MM.1S (cell line): ENCODE measurements around the gene GTPBP6.

ENCODE experiments used
- DNase-seq: peaks from one replicate; pipeline ENCODE4 v3.0.0-alpha.2; 2015
- H2AFZ ChIP-seq: fragments of 300-600 bp; sonication (generic); 2 replicates; pipeline ENCODE4 v1.6.0; 2016; ENCODE audit warnings: antibody characterized with exemption, low read length
- H3F3A ChIP-seq: fragments of 300-600 bp; sonication (generic); 2 replicates; pipeline ENCODE4 v1.6.1; 2016; ENCODE audit warnings: mild to moderate bottlenecking, antibody characterized with exemption, low read length, moderate library complexity, mixed read lengths; ENCODE audit not compliant: insufficient read depth
- H3K27ac ChIP-seq: fragments of 300-600 bp; sonication (generic); 2 replicates; pipeline ENCODE4 v1.5.1; 2016; ENCODE audit warnings: mild to moderate bottlenecking, low read length
- H3K27me3 ChIP-seq: fragments of 300-600 bp; sonication (generic); replicated peaks from 2 replicates; pipeline ENCODE4 v1.6.0; 2016; ENCODE audit warnings: low read length; ENCODE audit not compliant: insufficient read depth
- H3K36me3 ChIP-seq: fragments of 300-600 bp; sonication (generic); replicated peaks from 2 replicates; pipeline ENCODE4 v1.6.1; 2016; ENCODE audit warnings: mild to moderate bottlenecking, low read length, mixed read lengths; ENCODE audit not compliant: insufficient read depth
- H3K4me1 ChIP-seq: fragments of 300-600 bp; sonication (generic); 2 replicates; pipeline ENCODE4 v1.6.1; 2016; ENCODE audit warnings: low read length, mixed read lengths
- H3K4me2 ChIP-seq: fragments of 300-600 bp; sonication (generic); 2 replicates; pipeline ENCODE4 v1.6.0; 2016; ENCODE audit warnings: low read depth, low read length
- H3K4me3 ChIP-seq: fragments of 300-600 bp; sonication (generic); 2 replicates; pipeline ENCODE4 v1.5.1; 2016; ENCODE audit warnings: low read length, mixed read lengths
- H3K79me2 ChIP-seq: fragments of 300-600 bp; sonication (generic); 2 replicates; pipeline ENCODE4 v1.6.1; 2016; ENCODE audit warnings: mixed run types, low read length, mixed read lengths
- H3K9ac ChIP-seq: fragments of 300-600 bp; sonication (generic); 2 replicates; pipeline ENCODE4 v1.6.1; 2016; ENCODE audit warnings: low read length, mixed read lengths
- H3K9me2 ChIP-seq: fragments of 300-600 bp; sonication (generic); replicated peaks from 2 replicates; pipeline ENCODE4 v1.6.1; 2016; ENCODE audit warnings: mild to moderate bottlenecking, low read length, mixed read lengths; ENCODE audit not compliant: insufficient read depth
- H3K9me3 ChIP-seq: fragments of 300-600 bp; sonication (generic); replicated peaks from 2 replicates; pipeline ENCODE4 v1.6.1; 2016; ENCODE audit warnings: mild to moderate bottlenecking, low read length, mixed read lengths; ENCODE audit not compliant: insufficient read depth
- H4K20me1 ChIP-seq: fragments of 300-600 bp; sonication (generic); 2 replicates; pipeline ENCODE4 v1.6.1; 2016; ENCODE audit warnings: mild to moderate bottlenecking, low read length, moderate library complexity, mixed read lengths; ENCODE audit not compliant: insufficient read depth
- CTCF ChIP-seq: fragments of 300-600 bp; sonication (generic); IDR thresholded peaks from 2 replicates; pipeline ENCODE4 v1.5.1; 2016; ENCODE audit warnings: antibody characterized with exemption, low read length, mixed read lengths
- EZH2 ChIP-seq: fragments of 300-600 bp; sonication (generic); optimal IDR thresholded peaks from 2 replicates; pipeline ENCODE3; 2017; ENCODE audit warnings: low read depth, mild to moderate bottlenecking, antibody characterized with exemption, low read length, mixed read lengths
- EZH2phosphoT487 ChIP-seq: fragments of 300-600 bp; sonication (generic); IDR thresholded peaks from 2 replicates; pipeline ENCODE4 v1.6.1; 2018; ENCODE audit warnings: antibody characterized with exemption, low read length

GTPBP6 gene

GRCh38 chrX:311156-312129, 7.2 kb downstream of the GTPBP6 start:
- H3K36me3 ChIP-seq: no peaks in the 10 kb centered on the region
- TF ChIP-seq EZH2: no peak
- no peak for TF ChIP-seq EZH2phosphoT487
- no peak for TF ChIP-seq CTCF
- no peaks in the 10 kb centered on the region for H3K4me1 ChIP-seq
- H3K27me3 ChIP-seq: no peaks in the 10 kb centered on the region
- H3K9me2 ChIP-seq: no peaks in the 10 kb centered on the region
- H3K4me2 ChIP-seq: no peak overlapping the region
- H3K27ac ChIP-seq: no peak overlapping the region
- no peak overlapping the region for H2AFZ ChIP-seq
- H3F3A ChIP-seq: no peaks in the 10 kb centered on the region
- 0 out of 2 replicates have a peak, but pooled peaks cover 3% of the 10 kb centered on the region for H3K79me2 ChIP-seq
- H3K9me3 ChIP-seq: no peaks in the 10 kb centered on the region
- no peak overlapping the region for H3K4me3 ChIP-seq
- H3K9ac ChIP-seq: no peak overlapping the region
- no peaks in the 10 kb centered on the region for H4K20me1 ChIP-seq
- DNase-seq: no peak

- Histone ChIP-seq H3K4me1 (no peaks in the 10 kb centered on the region), H3K36me3 (no peaks in the 10 kb centered on the region), H2AFZ (no peak overlapping the region), H3K27ac (no peak overlapping the region), H3K9me3 (no peaks in the 10 kb centered on the region), H3K79me2 (no peaks in the 10 kb centered on the region), H3K9me2 (no peaks in the 10 kb centered on the region), H4K20me1 (no peaks in the 10 kb centered on the region), H3K4me2 (no peak overlapping the region), H3K9ac (no peak overlapping the region), H3K27me3 (no peaks in the 10 kb centered on the region), H3K4me3 (no peak overlapping the region), H3F3A (no peaks in the 10 kb centered on the region)
- TF ChIP-seq CTCF (no peak), EZH2phosphoT487 (no peak), EZH2 (no peak)
- DNase-seq: no peak
Measured at GRCh38 chrX:310621-311155, 7.9 kb downstream of the GTPBP6 start.

DNA sequence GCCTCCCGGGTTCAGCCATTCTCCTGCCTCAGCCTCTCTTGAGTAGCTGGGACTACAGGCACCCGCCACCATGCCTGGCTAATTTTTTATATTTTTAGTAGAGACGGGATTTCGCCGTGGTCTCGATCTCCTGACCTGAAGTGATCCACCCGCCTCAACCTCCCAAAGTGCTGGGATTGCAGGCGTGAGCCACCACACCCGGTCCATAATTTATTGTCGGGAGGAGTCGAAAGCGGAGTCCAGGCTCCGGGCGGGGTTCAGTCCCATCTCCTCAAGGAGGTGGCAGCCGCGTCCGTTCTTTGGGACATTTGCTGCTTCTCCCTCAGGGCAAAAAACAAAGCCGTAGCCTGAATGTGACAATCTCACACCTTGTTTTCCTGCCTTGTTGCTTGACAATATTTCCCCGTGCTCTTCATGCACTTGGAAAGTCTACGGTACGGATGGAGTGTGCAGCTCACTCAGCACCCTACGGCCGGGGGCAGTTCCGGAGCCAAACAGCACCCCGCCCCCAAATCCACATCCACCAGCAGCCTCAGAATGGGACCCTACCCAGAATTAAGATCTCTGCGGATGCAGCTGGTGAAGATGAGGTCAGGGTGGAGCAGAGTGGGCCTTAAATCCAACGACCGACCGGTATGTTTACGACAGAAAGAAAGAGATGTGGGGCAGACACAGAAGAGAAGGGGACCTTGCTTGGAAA, 9.6 kb downstream of the GTPBP6 start:
- H2AFZ ChIP-seq: no peak overlapping the region
- TF ChIP-seq CTCF: no peak
- H3K9me2 ChIP-seq: no peaks in the 10 kb centered on the region
- no peak for DNase-seq
- H3K9me3 ChIP-seq: no peaks in the 10 kb centered on the region
- H3K79me2 ChIP-seq: no peaks in the 10 kb centered on the region
- H3K27me3 ChIP-seq: no peaks in the 10 kb centered on the region
- H4K20me1 ChIP-seq: no peaks in the 10 kb centered on the region
- H3K4me2 ChIP-seq: no peak overlapping the region
- H3K4me1 ChIP-seq: no peaks in the 10 kb centered on the region
- no peaks in the 10 kb centered on the region for H3K36me3 ChIP-seq
- no peak overlapping the region for H3K9ac ChIP-seq
- H3F3A ChIP-seq: no peaks in the 10 kb centered on the region
- no peak overlapping the region for H3K27ac ChIP-seq
- H3K4me3 ChIP-seq: no peak overlapping the region
